ENCODE data around the gene SLC36A3. TPM values are rescaled to one million over a fixed set of nuclear protein-coding genes. Genes with fewer than 3 reads are reported as not detected.

The SLC36A3 gene
- total and polyA plus RNA-seq, 3 donors from 2014 or later: 4.2 to 21.9 (median 8.3) TPM

DNA sequence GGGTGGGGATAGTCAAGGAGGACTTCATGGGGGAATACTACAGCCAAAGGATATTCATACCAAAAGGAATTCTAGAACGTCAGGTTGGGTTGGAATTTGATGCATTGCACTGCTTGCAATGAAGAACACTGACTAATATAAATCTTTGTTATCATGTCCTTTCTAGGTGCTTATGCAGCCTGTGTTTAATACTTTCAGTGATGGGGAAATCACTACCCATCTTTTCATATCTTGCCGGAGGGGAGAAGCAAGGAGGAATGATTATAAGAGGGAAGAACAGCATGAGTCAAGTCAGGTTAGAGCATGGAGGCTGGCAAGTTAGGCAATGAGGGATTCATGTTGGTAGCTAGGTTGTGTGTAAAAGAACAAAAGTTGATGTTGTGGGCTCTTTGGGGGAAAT is 74.6 kb downstream of the SLC36A3 start:
- peaks cover 11% of the 10 kb centered on the region for H3K4me1 ChIP-seq
- no peak for TF ChIP-seq POLR2A (IDR thresholded peaks at IDR 0.05)
- TF ChIP-seq, protein P1, sequence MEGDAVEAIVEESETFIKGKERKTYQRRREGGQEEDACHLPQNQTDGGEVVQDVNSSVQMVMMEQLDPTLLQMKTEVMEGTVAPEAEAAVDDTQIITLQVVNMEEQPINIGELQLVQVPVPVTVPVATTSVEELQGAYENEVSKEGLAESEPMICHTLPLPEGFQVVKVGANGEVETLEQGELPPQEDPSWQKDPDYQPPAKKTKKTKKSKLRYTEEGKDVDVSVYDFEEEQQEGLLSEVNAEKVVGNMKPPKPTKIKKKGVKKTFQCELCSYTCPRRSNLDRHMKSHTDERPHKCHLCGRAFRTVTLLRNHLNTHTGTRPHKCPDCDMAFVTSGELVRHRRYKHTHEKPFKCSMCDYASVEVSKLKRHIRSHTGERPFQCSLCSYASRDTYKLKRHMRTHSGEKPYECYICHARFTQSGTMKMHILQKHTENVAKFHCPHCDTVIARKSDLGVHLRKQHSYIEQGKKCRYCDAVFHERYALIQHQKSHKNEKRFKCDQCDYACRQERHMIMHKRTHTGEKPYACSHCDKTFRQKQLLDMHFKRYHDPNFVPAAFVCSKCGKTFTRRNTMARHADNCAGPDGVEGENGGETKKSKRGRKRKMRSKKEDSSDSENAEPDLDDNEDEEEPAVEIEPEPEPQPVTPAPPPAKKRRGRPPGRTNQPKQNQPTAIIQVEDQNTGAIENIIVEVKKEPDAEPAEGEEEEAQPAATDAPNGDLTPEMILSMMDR (IDR thresholded peaks at IDR 0.05): no peak
- H3K27ac ChIP-seq: no peak overlapping the region
- H3K9me3 ChIP-seq: no peaks in the 10 kb centered on the region
- WGBS, 2 donors: 85 to 88% methylated on average over 2 of the region's 2 CpGs
- no peak overlapping the region for H3K4me3 ChIP-seq
- no peaks in the 10 kb centered on the region for H3K27me3 ChIP-seq
- DNase-seq: no peak
- intact Hi-C loops (cut with DNase I; ENCODE audit: low total_unique reads): no loop called here
- no peaks in the 10 kb centered on the region for H3K36me3 ChIP-seq (ENCODE audit: low read depth, missing control alignments)

- H3K27ac ChIP-seq: no peak overlapping the region
- WGBS, 2 donors: 75 to 84% methylated on average over 5 to 6 of the region's 6 CpGs
- no peak for TF ChIP-seq POLR2A (IDR thresholded peaks at IDR 0.05)
- TF ChIP-seq, protein P1 (IDR thresholded peaks at IDR 0.05): no peak
- no peak overlapping the region for H3K4me3 ChIP-seq
- DNase-seq: no peak
- H3K4me1 ChIP-seq: peaks cover 5% of the 10 kb centered on the region
- intact Hi-C loops (cut with DNase I; ENCODE audit: low total_unique reads): no loop called here
- H3K36me3 ChIP-seq (ENCODE audit: low read depth, missing control alignments): no peaks in the 10 kb centered on the region
- H3K27me3 ChIP-seq: no peaks in the 10 kb centered on the region
- H3K9me3 ChIP-seq: no peaks in the 10 kb centered on the region
Observed at GRCh38 chr5:151227918-151228447, 75.6 kb downstream of the SLC36A3 start.

Other genes starting within 250 kb of the SLC36A3 start
- 10 to 100 TPM; 48.4 to 58.3 TPM for gene TNIP1, start 222.7 kb downstream of the SLC36A3 start, total RNA-seq
- 43.5 TPM for gene TNIP1, start 222.7 kb downstream of the SLC36A3 start, polyA plus RNA-seq (ENCODE audit: insufficient read depth, low read depth, low replicate concordance)
- 100 to 1,000 TPM; 116 to 180 TPM for gene ANXA6, start 146.0 kb downstream of the SLC36A3 start, total RNA-seq
- 152 TPM for gene ANXA6, start 146.0 kb downstream of the SLC36A3 start, polyA plus RNA-seq (ENCODE audit: insufficient read depth, low read depth, low replicate concordance)
- gene CCDC69, start 79.7 kb downstream of the SLC36A3 start, total RNA-seq: 10 to 100 TPM; 37.6 to 65.3 TPM
- 40.8 TPM for gene CCDC69, start 79.7 kb downstream of the SLC36A3 start, polyA plus RNA-seq (ENCODE audit: insufficient read depth, low read depth, low replicate concordance)
- 10 to 100 TPM; 38.0 to 54.4 TPM for gene GM2A, start 50.6 kb downstream of the SLC36A3 start, total RNA-seq
- 29.8 TPM for gene GM2A, start 50.6 kb downstream of the SLC36A3 start, polyA plus RNA-seq (ENCODE audit: insufficient read depth, low read depth, low replicate concordance)
- under 1 TPM; 0.43 to 0.47 TPM for gene SLC36A2, start 43.8 kb upstream of the SLC36A3 start, total RNA-seq
- 1.5 TPM for gene SLC36A2, start 43.8 kb upstream of the SLC36A3 start, polyA plus RNA-seq (ENCODE audit: insufficient read depth, low read depth, low replicate concordance)
- gene SLC36A1, start 143.8 kb upstream of the SLC36A3 start, total RNA-seq: 10 to 100 TPM; 31.2 to 31.3 TPM
- 33.4 TPM for gene SLC36A1, start 143.8 kb upstream of the SLC36A3 start, polyA plus RNA-seq (ENCODE audit: insufficient read depth, low read depth, low replicate concordance)

Data from testis (tissue), 3 donors.